GM18508 (cell line): ENCODE measurements around the gene PFAS.
A peak's percentile ranks its signal among the peaks of the same experiment; 100 is the strongest.
"Not testable (repeated sequence)": the region's sequence is repeated elsewhere in the genome, so short reads cannot be mapped to it uniquely, and the experiment has no call there.

Experiments used
- ATAC-seq: cut with Tn5 transposase; IDR thresholded peaks from one replicate; pipeline ENCODE4 v1.9.1; 2021; ENCODE audit warnings: moderate number of reproducible peaks; ENCODE audit not compliant: insufficient read depth, unreplicated experiment

The PFAS gene

GRCh38 chr17:8248751-8249607 is at the start of gene PFAS:
Gene PFAS (plus strand): TSS chr17:8249289. CDS start chr17:8253938, 4,649 bp downstream.
- ATAC-seq = no peak

GRCh38 chr17:8204761-8205555 is 44.1 kb upstream of the PFAS start:
- no peak for ATAC-seq

GRCh38 chr17:8206536-8206935 is 42.6 kb upstream of the PFAS start:
- ATAC-seq = no peak

- ATAC-seq = peak; percentile 72
These were observed 39.0 kb upstream of the PFAS start, which contains the start of gene AURKB for GRCh38 chr17:8209907-8210760. Gene AURKB (minus strand): TSS chr17:8210575. CDS start chr17:8210224, 351 bp downstream.

GRCh38 chr17:8210761-8211458 is 38.2 kb upstream of the PFAS start:
- no peak for ATAC-seq

- no peak for ATAC-seq
These were observed 36.5 kb upstream of the PFAS start for GRCh38 chr17:8212312-8213180.

GRCh38 chr17:8214000-8214399 is 35.1 kb upstream of the PFAS start:
- not testable (repeated sequence) for ATAC-seq

- ATAC-seq = no peak
These were observed 28.1 kb upstream of the PFAS start for GRCh38 chr17:8220783-8221662.

- no peak for ATAC-seq
These were observed 27.3 kb upstream of the PFAS start for GRCh38 chr17:8221663-8222379.

GRCh38 chr17:8222380-8222629 is 26.8 kb upstream of the PFAS start:
- no peak for ATAC-seq

- no peak for ATAC-seq
These were observed 26.3 kb upstream of the PFAS start for GRCh38 chr17:8222630-8223355.

- no peak for ATAC-seq
These were observed 25.5 kb upstream of the PFAS start for GRCh38 chr17:8223356-8224126.

GRCh38 chr17:8224891-8225812 is 23.9 kb upstream of the PFAS start:
- ATAC-seq = no peak

- ATAC-seq = no peak
These were observed 23.1 kb upstream of the PFAS start for GRCh38 chr17:8225813-8226535.
